Uterus (tissue), 2 donors: ENCODE results near the gene EPHA6.

Experiments used
- POLR2A ChIP-seq, 2 donors: fragments of 450-650 bp; IDR thresholded peaks; one replicate each; pipeline ENCODE4 v1.6.1; 2016; ENCODE audit warnings: antibody characterized with exemption in 2 of 2, mild to moderate bottlenecking in 1 of 2, moderate library complexity in 1 of 2
- TF ChIP-seq, protein P1 (sequence below), 4 experiments: fragments of 200-600 bp in 2 of 4; fragments of 450-650 bp in 2 of 4; sonication (generic) in 2 of 4; IDR thresholded peaks; one replicate each; pipeline ENCODE4 v1.5.1; 2016 to 2019; ENCODE audit warnings: antibody characterized with exemption in 4 of 4, mild to moderate bottlenecking in 2 of 4, moderate library complexity in 1 of 4

DNA sequence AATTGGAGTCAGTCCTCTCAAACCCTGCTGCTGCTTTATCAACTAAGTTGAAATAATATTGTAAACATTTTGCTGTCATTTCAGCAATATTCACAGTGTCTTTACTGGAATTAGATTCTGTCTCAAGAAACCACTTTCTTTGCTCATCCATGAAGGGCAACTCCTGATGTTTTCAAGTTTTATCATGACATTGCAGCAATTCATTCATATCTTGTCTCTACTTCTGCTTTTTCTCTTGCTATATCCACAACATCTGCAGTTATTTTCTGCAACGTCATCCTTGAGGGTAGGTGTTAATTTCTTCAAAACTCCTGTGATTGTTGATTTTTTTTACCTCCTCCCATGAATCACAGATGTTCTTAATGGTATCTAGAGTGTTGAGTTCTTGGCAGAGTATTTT lies 181.6 kb downstream of the EPHA6 start:
- TF ChIP-seq, protein P1, sequence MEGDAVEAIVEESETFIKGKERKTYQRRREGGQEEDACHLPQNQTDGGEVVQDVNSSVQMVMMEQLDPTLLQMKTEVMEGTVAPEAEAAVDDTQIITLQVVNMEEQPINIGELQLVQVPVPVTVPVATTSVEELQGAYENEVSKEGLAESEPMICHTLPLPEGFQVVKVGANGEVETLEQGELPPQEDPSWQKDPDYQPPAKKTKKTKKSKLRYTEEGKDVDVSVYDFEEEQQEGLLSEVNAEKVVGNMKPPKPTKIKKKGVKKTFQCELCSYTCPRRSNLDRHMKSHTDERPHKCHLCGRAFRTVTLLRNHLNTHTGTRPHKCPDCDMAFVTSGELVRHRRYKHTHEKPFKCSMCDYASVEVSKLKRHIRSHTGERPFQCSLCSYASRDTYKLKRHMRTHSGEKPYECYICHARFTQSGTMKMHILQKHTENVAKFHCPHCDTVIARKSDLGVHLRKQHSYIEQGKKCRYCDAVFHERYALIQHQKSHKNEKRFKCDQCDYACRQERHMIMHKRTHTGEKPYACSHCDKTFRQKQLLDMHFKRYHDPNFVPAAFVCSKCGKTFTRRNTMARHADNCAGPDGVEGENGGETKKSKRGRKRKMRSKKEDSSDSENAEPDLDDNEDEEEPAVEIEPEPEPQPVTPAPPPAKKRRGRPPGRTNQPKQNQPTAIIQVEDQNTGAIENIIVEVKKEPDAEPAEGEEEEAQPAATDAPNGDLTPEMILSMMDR (IDR thresholded peaks at IDR 0.05) = no peak
- no peak for TF ChIP-seq POLR2A (IDR thresholded peaks at IDR 0.05)
